Measurements from ENCODE around the gene GRIFIN.

Gene GRIFIN

DNA sequence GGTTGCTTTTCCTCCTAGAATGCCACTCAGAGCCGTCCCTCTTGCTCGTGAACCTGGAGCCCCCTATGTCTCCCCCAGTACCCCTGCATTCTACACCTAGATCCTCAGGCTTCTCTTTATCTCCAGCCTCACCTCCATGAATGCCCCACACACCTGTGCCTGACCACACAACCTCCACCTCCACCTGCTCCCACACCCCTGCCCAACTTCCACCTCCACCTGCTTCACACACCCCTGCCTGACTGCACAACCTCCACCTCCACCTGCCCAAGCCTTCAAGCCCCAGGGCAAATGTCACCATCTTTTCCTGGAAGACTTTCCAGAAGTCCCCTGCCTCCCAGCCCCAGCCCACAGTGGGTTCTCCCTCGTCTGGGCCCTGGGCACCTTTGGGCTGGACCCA lies 36.5 kb upstream of the GRIFIN start:
- no peak for DNase-seq (ENCODE audit: low read depth in 2 of 2)

DNA sequence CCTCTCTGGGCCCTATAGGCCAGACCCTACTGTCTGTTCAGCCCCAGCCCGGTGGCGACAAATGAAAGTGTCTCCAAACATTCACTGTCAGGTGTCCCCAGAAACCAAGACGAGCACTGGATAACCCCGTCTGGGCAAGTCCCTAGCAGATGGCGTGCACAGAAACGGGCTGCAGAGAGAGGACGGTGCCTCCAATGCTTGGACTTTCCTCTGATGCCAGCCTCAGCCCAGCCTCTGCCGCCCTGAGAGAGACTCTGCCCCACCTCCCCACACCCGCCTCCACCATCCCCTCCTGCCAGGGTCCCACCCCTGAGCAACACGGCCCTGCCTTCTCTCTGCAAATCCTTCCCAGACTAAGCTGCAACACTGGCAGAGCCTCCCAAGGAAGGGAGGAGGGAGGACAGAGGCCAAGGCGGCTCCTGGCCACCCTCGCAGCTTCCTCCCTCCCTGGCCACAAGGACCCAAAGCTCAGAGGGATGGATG lies 36.0 kb upstream of the GRIFIN start:
- no peak for DNase-seq (ENCODE audit: low read depth in 2 of 2)

- no peak for DNase-seq (ENCODE audit: low read depth in 2 of 2)
Observed at GRCh38 chr7:2511769-2512168, 35.6 kb upstream of the GRIFIN start.

DNA sequence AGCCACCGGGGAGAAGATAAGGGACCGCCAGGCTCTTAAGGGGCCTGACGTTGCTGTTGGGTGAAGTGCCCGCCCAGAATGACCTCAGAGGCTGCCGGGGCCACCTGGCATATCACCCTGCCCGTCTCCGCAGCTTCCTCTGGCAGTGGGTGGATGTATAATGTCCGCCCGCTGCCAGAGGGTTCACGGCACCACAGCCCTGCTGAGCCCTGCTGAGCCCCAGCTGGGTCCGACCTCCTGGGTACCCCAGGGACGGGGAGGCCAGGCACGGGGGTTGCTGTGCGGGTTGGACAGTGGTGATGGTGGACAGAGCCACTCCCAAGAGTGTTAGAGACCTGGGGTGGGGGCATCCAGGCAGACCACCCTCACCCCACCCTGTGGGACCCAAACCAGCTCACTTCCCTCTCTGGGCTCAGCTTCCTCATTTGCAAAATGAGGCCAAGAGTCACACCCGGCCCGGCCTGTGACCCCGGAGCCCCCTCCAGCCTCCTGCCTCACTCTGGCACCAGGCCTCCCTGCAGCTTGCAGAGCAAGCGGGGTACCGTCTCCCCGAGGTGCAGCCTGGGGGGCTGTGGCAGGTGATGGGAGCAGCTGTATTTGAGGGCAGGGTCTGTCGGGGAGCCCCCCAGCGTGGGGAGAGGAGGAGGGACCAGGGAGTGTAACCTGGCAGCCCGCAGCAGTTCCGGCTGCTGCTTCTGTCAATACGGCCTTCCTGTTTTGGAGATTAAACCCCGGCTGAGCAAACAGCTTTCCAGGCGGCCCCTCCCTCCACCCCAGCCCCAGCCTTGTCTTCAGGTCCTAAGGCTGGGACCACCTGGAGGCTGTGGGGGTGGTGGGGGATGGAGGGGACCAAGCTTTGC lies 34.9 kb upstream of the GRIFIN start:
- DNase-seq (ENCODE audit: low read depth in 2 of 2) = peak in 1 of 2 donors; percentile 44

DNA sequence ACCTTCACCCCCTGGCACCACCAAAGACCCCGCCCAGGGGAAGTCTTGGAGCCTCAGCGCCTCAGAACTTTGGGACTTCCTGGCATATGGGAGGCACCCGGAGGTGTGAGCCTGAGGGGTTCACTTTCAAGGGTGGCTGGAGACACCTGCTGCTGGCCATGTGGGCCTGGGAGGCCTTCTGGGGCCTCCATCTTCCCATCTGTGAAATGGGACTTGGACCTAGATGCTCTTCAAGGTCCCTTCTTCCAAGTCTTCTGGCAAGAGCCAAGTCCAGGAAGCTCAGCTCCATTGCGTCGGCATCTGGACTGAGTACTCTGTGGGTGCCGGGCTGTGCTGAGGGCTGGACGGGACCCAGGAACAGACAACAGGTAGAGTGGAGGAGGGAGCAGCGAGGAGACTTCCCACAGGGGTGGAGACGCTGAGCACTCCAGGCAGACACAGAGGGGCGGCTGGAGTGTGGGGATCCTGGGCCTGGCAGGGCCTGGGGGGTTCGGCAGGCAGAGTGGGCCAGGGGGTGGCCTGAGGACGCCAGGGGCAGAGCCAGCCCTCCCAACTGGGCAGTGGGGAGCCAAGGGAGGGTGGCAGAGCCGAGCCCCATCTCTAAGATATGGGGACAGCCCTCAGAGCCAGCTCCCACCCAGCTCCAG lies 34.1 kb upstream of the GRIFIN start:
- DNase-seq (ENCODE audit: low read depth in 2 of 2) = no peak

- DNase-seq (ENCODE audit: low read depth in 2 of 2) = no peak
Observed at GRCh38 chr7:2509298-2509906, 33.2 kb upstream of the GRIFIN start.

- peak in 1 of 2 donors; percentile 51 for DNase-seq (ENCODE audit: low read depth in 2 of 2)
Observed at GRCh38 chr7:2508327-2509215, 32.4 kb upstream of the GRIFIN start.

DNA sequence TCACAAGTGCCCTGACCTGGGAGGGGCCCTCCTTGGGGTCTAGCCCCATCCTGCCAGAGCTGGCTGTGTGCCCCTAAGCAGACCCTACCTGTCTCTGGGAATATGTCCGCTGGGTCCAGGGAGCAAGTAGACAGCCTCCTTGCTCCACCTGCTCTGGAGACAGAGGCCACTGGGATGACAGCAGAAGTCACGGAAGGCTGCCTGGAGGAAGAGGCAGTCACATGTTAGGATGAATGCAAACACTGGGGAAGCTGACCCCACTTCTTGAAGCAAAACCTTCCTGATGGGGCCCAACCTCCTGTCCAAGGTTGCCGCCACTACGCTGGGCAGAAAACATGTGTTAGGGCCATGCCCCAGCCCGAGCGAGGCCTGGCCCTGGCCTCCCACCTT lies 31.7 kb upstream of the GRIFIN start:
- DNase-seq (ENCODE audit: low read depth in 2 of 2) = no peak

DNA sequence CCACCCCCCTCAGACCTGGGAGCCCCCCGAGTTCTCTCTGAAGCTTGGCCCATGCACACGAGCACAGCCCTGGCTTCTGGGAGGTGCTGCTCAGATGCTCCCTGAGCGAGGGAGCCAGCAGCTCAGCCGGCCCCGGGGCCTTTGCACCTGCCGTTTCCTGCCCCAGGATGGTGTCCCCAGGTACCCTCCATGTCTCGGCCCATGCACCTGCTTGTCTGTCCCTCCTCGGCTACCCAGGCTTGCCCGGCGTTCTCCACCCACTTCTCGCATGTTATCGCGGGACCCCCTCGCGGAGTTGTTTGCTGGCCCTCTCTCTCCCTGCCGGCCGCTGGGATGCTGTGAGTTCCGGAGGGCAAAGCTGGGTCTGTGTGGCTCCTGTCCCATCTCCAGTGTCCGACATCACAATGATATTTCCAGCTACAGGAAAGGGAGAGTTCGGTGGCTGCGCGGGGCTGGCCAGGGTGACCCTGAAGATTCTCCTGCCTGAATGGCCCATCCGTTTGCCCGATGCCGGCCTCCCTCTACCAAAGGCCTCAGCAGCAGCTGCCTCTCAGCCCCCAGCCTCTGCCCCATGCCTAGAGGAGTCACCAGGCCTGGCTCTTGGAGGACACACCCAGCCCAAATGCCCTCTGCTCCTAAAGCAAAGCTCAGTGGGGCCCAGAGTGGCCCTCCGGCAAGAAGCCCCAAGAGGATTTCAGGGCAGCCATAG lies 31.2 kb upstream of the GRIFIN start:
- DNase-seq (ENCODE audit: low read depth in 2 of 2) = no peak

DNA sequence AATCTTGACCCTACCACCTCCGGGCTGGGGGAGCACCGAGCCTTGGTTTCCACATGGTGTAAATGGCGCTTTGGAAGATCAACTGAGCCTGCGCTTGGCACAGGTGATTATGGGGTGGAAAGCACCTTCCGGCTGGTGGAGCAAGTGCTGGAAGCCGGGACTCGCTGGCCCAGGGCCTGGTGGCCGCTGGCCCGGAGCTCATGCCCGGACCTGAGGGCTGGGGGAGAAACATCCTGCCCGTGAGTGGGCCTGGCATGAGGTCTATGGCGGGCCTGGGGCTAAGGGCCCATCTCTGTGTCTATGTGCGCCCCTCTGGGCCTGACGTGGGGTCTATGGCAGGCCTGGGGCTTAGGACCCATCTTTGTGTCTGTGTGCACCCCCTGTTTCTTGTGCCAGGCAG lies 29.2 kb upstream of the GRIFIN start:
- DNase-seq (ENCODE audit: low read depth in 2 of 2) = no peak

DNA sequence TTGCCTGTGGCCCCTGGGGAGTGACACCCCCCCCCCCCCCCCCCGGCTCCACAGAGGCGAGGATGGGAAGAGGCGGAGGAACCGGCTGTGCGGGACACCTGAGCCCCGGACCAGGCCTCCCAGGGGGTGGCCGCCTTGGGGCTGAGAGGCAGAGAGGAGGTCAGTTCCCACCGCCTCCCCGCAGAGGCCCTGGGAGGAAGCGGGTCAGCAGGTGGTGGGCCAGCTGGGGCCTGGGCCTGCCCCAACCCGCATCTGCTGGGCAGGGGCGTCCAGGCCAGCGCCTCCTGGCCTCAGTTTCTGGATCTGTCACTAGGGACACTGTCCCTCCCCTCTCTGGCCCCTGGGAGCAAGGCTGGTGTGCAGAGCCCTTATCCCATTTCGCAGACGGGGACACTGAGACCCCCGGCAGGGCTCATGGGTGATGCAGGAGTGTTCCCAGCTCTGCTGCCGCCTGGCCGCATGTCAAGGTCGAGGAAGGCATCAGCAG lies 28.7 kb upstream of the GRIFIN start:
- DNase-seq (ENCODE audit: low read depth in 2 of 2) = no peak

DNA sequence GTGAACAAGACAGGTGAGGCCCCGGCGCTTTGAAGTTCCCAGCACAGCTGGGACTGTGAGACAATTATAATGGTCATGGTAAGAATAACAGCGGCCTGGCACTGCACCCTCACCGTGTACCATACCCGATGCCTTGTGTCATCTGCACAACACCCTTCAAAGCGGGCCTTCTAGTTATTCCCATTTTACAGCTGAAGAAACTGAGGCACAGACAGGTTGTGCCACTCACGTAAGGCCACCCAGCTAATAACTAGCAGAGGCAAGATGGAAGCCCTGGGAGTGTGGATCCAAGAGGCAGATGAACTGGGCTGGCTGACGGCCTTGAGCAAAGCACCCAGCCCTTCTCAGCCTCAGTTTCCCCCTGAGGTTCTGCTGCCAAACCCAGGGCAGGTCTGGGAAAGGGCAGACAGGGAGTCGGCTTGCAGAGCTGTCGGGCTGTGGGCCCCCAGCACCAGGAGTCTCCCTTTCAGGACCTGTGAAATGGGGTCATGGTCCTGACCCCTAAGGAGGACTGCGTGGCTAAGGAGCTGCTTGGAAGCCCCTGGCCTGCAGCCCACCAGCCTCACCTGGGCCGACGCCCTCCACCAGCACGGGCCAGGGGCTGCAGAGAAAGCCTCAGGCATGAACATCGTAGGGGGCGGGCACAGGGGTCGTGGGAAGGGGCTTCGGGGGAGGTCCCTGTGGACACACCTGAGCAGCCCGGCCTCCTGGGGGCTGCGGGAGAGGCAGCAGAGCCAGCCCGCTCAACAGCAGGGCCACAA lies 28.1 kb upstream of the GRIFIN start:
- DNase-seq (ENCODE audit: low read depth in 2 of 2) = no peak

- no peak for DNase-seq (ENCODE audit: low read depth in 2 of 2)
Observed at GRCh38 chr7:2503056-2503941, 27.1 kb upstream of the GRIFIN start.

GRCh38 chr7:2502647-2502966 lies 26.4 kb upstream of the GRIFIN start:
- no peak for DNase-seq (ENCODE audit: low read depth in 2 of 2)

GRCh38 chr7:2501947-2502646 lies 25.9 kb upstream of the GRIFIN start:
- no peak for DNase-seq (ENCODE audit: low read depth in 2 of 2)

DNA sequence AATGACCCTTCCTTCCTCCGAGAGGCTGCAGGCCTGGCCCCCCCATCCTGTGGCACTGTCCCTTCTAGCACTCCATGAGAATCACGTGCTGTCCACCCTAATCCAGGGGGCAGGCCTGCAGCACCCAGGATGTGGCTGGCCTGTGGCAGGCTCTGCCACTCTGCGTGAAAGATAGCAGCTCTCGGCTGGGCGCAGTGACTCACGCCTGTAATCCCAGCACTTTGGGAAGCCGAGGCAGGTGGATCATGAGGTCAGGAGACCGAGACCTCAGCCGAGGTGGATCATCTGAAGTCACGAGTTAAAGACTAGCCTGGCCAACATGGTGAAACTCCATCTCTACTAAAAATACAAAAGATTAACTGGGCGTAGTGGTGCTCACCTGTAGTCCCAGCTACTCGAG lies 24.5 kb upstream of the GRIFIN start:
- no peak for DNase-seq (ENCODE audit: low read depth in 2 of 2)

DNA sequence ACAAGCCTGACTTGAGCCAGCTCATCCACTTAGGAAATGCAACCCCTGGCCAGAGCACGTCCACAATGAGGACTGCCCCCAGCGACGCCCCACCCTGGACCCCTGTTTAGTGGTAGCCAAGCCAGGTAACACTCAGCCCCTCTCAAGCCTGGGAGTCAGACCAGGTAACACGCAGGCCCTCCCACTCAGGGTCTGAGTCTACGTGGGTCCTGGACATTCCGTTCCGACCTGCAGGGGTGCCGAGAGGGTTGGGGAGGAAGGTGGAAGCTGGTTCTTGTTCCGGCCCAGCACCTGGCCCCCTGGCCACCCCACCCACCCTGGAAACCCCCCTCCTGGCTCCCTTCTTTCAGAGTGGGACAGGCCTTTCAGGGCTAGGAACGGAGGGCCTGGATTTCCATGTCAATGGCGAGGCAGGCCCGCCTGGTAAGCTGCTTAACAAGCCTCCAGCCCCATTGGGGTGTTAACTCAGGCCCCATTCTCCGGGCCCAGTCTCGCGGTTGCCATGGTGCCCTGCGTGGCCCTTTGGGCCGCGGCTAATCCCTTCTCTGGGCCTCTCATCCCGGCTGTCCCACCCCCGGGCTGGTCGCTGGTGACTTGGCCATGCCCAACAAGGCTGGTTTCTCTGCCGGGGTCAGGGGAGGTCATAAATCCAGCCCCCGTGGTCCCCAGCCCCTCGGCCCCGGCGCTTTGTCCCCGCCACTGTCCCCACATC lies 23.7 kb upstream of the GRIFIN start:
- DNase-seq (ENCODE audit: low read depth in 2 of 2) = no peak

DNA sequence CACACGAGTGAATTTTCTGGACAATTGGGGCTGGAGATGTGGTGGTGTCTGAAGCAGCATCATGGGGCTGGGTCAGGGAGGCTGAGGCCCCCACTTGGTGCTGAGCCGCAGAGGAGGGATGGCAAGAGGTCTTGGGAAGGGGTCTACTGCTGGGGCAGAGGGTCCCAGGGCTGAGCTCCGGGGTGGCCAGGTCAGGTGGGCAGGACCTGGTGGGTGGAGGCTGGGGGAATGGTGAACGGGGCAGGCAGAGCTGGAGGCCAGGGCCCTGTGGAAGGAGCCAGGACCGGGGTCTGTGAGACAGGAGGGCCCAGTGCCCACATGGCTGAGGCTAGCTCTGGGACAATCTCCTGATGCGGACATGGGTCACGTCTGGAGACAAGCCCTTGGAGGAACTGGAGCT lies 23.0 kb upstream of the GRIFIN start:
- DNase-seq (ENCODE audit: low read depth in 2 of 2) = no peak

Data from stimulated activated CD8-positive, alpha-beta memory T cell treated with anti-CD3 and anti-CD28 coated beads, Interleukin-2, amount 100 ng/mL, for 48 hours (primary cell).